Keratinocyte (primary cell): ENCODE data around the gene FREM1. TPM values are rescaled to one million over a fixed set of nuclear protein-coding genes. Genes with fewer than 3 reads are reported as not detected.

ENCODE experiments used
- DNase-seq: peaks from one replicate; pipeline ENCODE4 v3.0.0-alpha.2; 2011; ENCODE audit warnings: low read depth, missing footprints, low spot score
- FAIRE-seq: peaks from 2 replicates; lab custom pipeline; 2011; peaks lifted over from hg19 to GRCh38; lab: Jason Lieb, UNC
- H2AFZ ChIP-seq: 2 replicates; pipeline ENCODE4 v1.6.0; 2012; ENCODE audit warnings: low read length, control low read depth, inconsistent platforms; ENCODE audit not compliant: control insufficient read depth
- H3K27ac ChIP-seq: 2 replicates; pipeline ENCODE4 v1.5.1; 2011; ENCODE audit warnings: low read length; ENCODE audit not compliant: control insufficient read depth, insufficient read depth
- H3K27me3 ChIP-seq: 3 replicates; pipeline ENCODE4 v1.6.0; 2011; ENCODE audit warnings: low read length; ENCODE audit not compliant: control insufficient read depth, insufficient read depth; ENCODE audit errors: extremely low read depth
- H3K36me3 ChIP-seq, 2 experiments: 2 replicates in 1 of 2; 3 replicates in 1 of 2; pipeline ENCODE4 v1.5.1; 2011; ENCODE audit warnings: low read length in 2 of 2, mild to moderate bottlenecking in 1 of 2; ENCODE audit not compliant: control insufficient read depth in 2 of 2, insufficient read depth in 2 of 2; ENCODE audit errors: extremely low read depth in 1 of 2
- H3K4me1 ChIP-seq: 3 replicates; pipeline ENCODE4 v1.5.1; 2011; ENCODE audit warnings: low read length; ENCODE audit not compliant: control insufficient read depth, insufficient read depth; ENCODE audit errors: extremely low read depth
- H3K4me2 ChIP-seq: 3 replicates; pipeline ENCODE4 v1.6.0; 2011; ENCODE audit warnings: low read depth, low read length; ENCODE audit not compliant: control insufficient read depth, insufficient read depth; ENCODE audit errors: extremely low read depth
- H3K4me3 ChIP-seq, 3 experiments: fragments of 200-600 bp in 1 of 3; sonication (generic) in 1 of 3; 2 replicates in 2 of 3; 3 replicates in 1 of 3; pipeline ENCODE4 v1.5.1; 2011 to 2016; ENCODE audit warnings: low read length in 3 of 3, mild to moderate bottlenecking in 3 of 3, control low read depth in 2 of 3, inconsistent platforms in 1 of 3, low read depth in 1 of 3, mixed read lengths in 1 of 3, mixed run types in 1 of 3, moderate library complexity in 1 of 3; ENCODE audit not compliant: control insufficient read depth in 2 of 3, insufficient read depth in 2 of 3; ENCODE audit errors: extremely low read depth in 1 of 3
- H3K79me2 ChIP-seq: 2 replicates; pipeline ENCODE4 v1.6.0; 2012; ENCODE audit warnings: low read length; ENCODE audit not compliant: control insufficient read depth, insufficient read depth
- H3K9ac ChIP-seq: 3 replicates; pipeline ENCODE4 v1.6.0; 2011; ENCODE audit warnings: low read length; ENCODE audit not compliant: control insufficient read depth, insufficient read depth; ENCODE audit errors: extremely low read depth
- H3K9me1 ChIP-seq: 3 replicates; pipeline ENCODE4 v1.6.0; 2011; ENCODE audit warnings: low read length; ENCODE audit not compliant: control insufficient read depth, insufficient read depth; ENCODE audit errors: extremely low read depth
- H3K9me3 ChIP-seq: 2 replicates; pipeline ENCODE4 v1.5.1; 2012; ENCODE audit warnings: low read depth, low read length; ENCODE audit not compliant: control insufficient read depth
- H4K20me1 ChIP-seq: 3 replicates; pipeline ENCODE4 v1.6.0; 2011; ENCODE audit warnings: low read length; ENCODE audit not compliant: control insufficient read depth, insufficient read depth; ENCODE audit errors: extremely low read depth
- CTCF ChIP-seq, 3 experiments: IDR thresholded peaks in 1 of 3; conservative IDR thresholded peaks in 1 of 3; optimal IDR thresholded peaks in 1 of 3; 2 replicates in 2 of 3; 3 replicates in 1 of 3; pipeline versions ENCODE3 to v1.5.1; 2011; ENCODE audit warnings: low read length in 3 of 3, mild to moderate bottlenecking in 3 of 3, moderate library complexity in 2 of 3, control low read depth in 1 of 3, inconsistent platforms in 1 of 3; ENCODE audit not compliant: insufficient read depth in 2 of 3; ENCODE audit errors: extremely low read depth in 1 of 3
- EZH2 ChIP-seq: IDR thresholded peaks from one replicate; pipeline ENCODE4 v1.6.1; 2012; ENCODE audit warnings: inconsistent platforms, mild to moderate bottlenecking, low read length, moderate library complexity
- dilution Hi-C: fragments of 300-500 bp; cut with MboI; formaldehyde crosslinking; loops from one replicate; pipeline ENCODE4 v1.7.0; 2020; ENCODE audit warnings: low sequenced_read_pairs; ENCODE audit not compliant: extremely low pct_ligation_motif_present
- polyA plus RNA-seq, 5 experiments: library from polyadenylated mRNA; depleted of rRNA in 3 of 5; stranded (reverse) in 3 of 5; stranded (forward) in 1 of 5; unstranded in 1 of 5; fragments of >200 nt; gene quantifications; 1 replicate in 1 of 5; 2 replicates in 3 of 5; 3 replicates in 1 of 5; pipeline versions ENCODE4 v1.2.1 to v1.2.3, GENCODE V29; 2011 to 2012; ENCODE audit warnings: missing spikeins in 2 of 5, low read depth in 1 of 5, low replicate concordance in 1 of 5

FREM1 gene
- polyA plus RNA-seq, 1 donor (not counting 4 experiments of a cell fraction or from before 2014, with no cell fraction given): under 0.01 TPM

GRCh38 chr9:14893280-14893679 is 16.9 kb downstream of the FREM1 start:
- TF ChIP-seq EZH2 (no peak), CTCF (optimal IDR thresholded peaks at IDR 0.05 in 1 of 3, IDR thresholded peaks at IDR 0.05 in 1 of 3, conservative IDR thresholded peaks at IDR 0.05 in 1 of 3; ENCODE audit: extremely low read depth in 1 of 3, insufficient read depth in 2 of 3, low read length in 3 of 3) (no peak)
- no peak overlapping the region for H2AFZ ChIP-seq
- H3K9me3 ChIP-seq: no peaks in the 10 kb centered on the region
- H3K4me2 ChIP-seq: no peak overlapping the region
- H4K20me1 ChIP-seq: no peaks in the 10 kb centered on the region
- no peaks in the 10 kb centered on the region for H3K36me3 ChIP-seq
- no peaks in the 10 kb centered on the region for H3K79me2 ChIP-seq
- FAIRE-seq (no peak), DNase-seq (no peak)
- no peak overlapping the region for H3K27ac ChIP-seq
- H3K9ac ChIP-seq: no peak overlapping the region
- dilution Hi-C loops: no loop called here
- H3K4me1 ChIP-seq: peaks cover 3% of the 10 kb centered on the region
- no peaks in the 10 kb centered on the region for H3K27me3 ChIP-seq
- H3K4me3 ChIP-seq: no peak overlapping the region
- no peaks in the 10 kb centered on the region for H3K9me1 ChIP-seq

GRCh38 chr9:14891332-14891731 is 18.9 kb downstream of the FREM1 start:
- DNase-seq (no peak), FAIRE-seq (no peak)
- Histone ChIP-seq H3K9me3 (no peaks in the 10 kb centered on the region), H3K4me2 (no peak overlapping the region), H3K4me3 (no peak overlapping the region), H3K36me3 (no peaks in the 10 kb centered on the region), H3K27me3 (no peaks in the 10 kb centered on the region), H3K9ac (no peak overlapping the region), H3K79me2 (no peaks in the 10 kb centered on the region), H4K20me1 (no peaks in the 10 kb centered on the region), H2AFZ (no peak overlapping the region), H3K4me1 (peaks cover 3% of the 10 kb centered on the region), H3K27ac (no peak overlapping the region), H3K9me1 (no peaks in the 10 kb centered on the region)
- TF ChIP-seq CTCF (optimal IDR thresholded peaks at IDR 0.05 in 1 of 3, IDR thresholded peaks at IDR 0.05 in 1 of 3, conservative IDR thresholded peaks at IDR 0.05 in 1 of 3; ENCODE audit: extremely low read depth in 1 of 3, insufficient read depth in 2 of 3, low read length in 3 of 3) (no peak), EZH2 (no peak)
- dilution Hi-C loops: no loop called here
